Brain microvascular endothelial cell (primary cell): ENCODE results near the gene OTOG.

Experiments
- DNase-seq: peaks from one replicate; pipeline ENCODE4 v3.0.0-alpha.2; 2020
- H3K27ac ChIP-seq: fragments of 250-450 bp; sonication (Bioruptor Pico); 2 replicates; pipeline ENCODE4 v1.5.1; 2020; ENCODE audit warnings: mild to moderate bottlenecking, moderate library complexity
- H3K27me3 ChIP-seq: fragments of 250-450 bp; sonication (Bioruptor Pico); replicated peaks from 2 replicates; pipeline ENCODE4 v1.5.1; 2020; ENCODE audit warnings: mild to moderate bottlenecking
- H3K36me3 ChIP-seq: fragments of 250-450 bp; sonication (Bioruptor Pico); replicated peaks from 2 replicates; pipeline ENCODE4 v1.5.1; 2020; ENCODE audit warnings: mild to moderate bottlenecking
- H3K4me3 ChIP-seq: 2 replicates; pipeline ENCODE4 v1.5.1; 2011; ENCODE audit warnings: low read depth, mild to moderate bottlenecking, control low read depth, low read length, moderate library complexity
- in situ Hi-C: cut with HindIII; loops from 2 replicates; pipeline ENCODE4 v1.10.0; 2017; ENCODE audit warnings: low sequenced_read_pairs, low pct_ligation_motif_present
- TF ChIP-seq, protein P1 (sequence below): IDR thresholded peaks from 2 replicates; pipeline ENCODE4 v1.5.1; 2011; ENCODE audit warnings: low read depth, mild to moderate bottlenecking, moderate library complexity, low read length, control low read depth, inconsistent platforms; ENCODE audit errors: missing control alignments

OTOG gene

GRCh38 chr11:17585911-17586695, 39.0 kb downstream of the OTOG start:
- TF ChIP-seq, protein P1, sequence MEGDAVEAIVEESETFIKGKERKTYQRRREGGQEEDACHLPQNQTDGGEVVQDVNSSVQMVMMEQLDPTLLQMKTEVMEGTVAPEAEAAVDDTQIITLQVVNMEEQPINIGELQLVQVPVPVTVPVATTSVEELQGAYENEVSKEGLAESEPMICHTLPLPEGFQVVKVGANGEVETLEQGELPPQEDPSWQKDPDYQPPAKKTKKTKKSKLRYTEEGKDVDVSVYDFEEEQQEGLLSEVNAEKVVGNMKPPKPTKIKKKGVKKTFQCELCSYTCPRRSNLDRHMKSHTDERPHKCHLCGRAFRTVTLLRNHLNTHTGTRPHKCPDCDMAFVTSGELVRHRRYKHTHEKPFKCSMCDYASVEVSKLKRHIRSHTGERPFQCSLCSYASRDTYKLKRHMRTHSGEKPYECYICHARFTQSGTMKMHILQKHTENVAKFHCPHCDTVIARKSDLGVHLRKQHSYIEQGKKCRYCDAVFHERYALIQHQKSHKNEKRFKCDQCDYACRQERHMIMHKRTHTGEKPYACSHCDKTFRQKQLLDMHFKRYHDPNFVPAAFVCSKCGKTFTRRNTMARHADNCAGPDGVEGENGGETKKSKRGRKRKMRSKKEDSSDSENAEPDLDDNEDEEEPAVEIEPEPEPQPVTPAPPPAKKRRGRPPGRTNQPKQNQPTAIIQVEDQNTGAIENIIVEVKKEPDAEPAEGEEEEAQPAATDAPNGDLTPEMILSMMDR: no peak
- Histone ChIP-seq H3K36me3 (no peaks in the 10 kb centered on the region), H3K27ac (no peak overlapping the region), H3K4me3 (no peak overlapping the region), H3K27me3 (no peaks in the 10 kb centered on the region)
- DNase-seq: no peak
- in situ Hi-C loops: no loop called here

DNA sequence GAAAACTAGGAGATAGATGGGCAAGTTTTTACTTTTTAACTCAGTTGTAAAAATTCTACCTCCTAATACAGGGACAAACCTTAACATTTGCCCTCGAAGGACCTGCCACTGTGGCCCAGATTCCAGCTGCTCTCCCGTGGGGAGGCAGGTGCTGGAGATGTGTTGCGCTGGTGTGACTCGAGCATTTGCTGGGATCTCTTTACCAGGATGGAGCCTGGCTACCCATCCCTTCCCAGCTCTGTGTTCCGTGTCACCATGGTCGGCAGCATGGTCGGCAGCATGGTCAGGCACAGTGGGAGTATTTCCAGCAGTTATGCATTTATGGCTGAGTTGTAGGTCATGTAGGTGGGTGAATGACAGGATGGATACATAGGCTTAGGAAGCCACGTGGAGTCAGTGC, 41.1 kb downstream of the OTOG start:
- H3K27ac ChIP-seq: no peak overlapping the region
- DNase-seq: no peak
- no peaks in the 10 kb centered on the region for H3K36me3 ChIP-seq
- TF ChIP-seq, protein P1: no peak
- H3K4me3 ChIP-seq: no peak overlapping the region
- H3K27me3 ChIP-seq: no peaks in the 10 kb centered on the region
- in situ Hi-C loops: no loop called here

DNA sequence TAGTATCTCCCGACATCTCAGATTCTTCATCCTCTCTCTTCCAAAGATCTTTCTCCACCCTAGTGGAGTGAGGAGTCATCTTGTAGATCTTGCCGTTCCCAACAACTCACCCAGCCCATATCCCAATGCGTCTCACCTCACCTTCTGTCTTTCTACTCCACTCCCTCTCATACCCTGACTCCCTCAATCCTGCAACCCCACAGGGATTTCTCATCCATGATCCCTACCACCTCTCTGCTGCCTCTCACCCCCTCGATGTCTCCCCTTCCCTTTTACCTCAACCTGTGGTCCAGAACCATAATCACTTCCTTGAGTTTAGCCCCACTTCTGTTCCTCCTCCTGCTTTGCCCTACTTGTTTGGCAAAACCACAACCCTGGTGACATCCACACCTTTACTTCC, 41.7 kb downstream of the OTOG start:
- H3K27me3 ChIP-seq: no peaks in the 10 kb centered on the region
- no peak for DNase-seq
- H3K27ac ChIP-seq: no peak overlapping the region
- TF ChIP-seq, protein P1: no peak
- in situ Hi-C loops: no loop called here
- no peaks in the 10 kb centered on the region for H3K36me3 ChIP-seq
- no peak overlapping the region for H3K4me3 ChIP-seq

GRCh38 chr11:17590463-17590862, 43.4 kb downstream of the OTOG start:
- H3K27ac ChIP-seq: no peak overlapping the region
- H3K4me3 ChIP-seq: no peak overlapping the region
- H3K36me3 ChIP-seq: no peaks in the 10 kb centered on the region
- in situ Hi-C loops: no loop called here
- no peak for DNase-seq
- TF ChIP-seq, protein P1: no peak
- H3K27me3 ChIP-seq: no peaks in the 10 kb centered on the region

- no peak overlapping the region for H3K4me3 ChIP-seq
- in situ Hi-C loops: no loop called here
- no peak overlapping the region for H3K27ac ChIP-seq
- H3K36me3 ChIP-seq: no peaks in the 10 kb centered on the region
- no peak for DNase-seq
- no peaks in the 10 kb centered on the region for H3K27me3 ChIP-seq
- TF ChIP-seq, protein P1: no peak
Measured at GRCh38 chr11:17591293-17591692, 44.2 kb downstream of the OTOG start.
